ENCODE data around the gene CFAP74.

- TF ChIP-seq CTCF (IDR thresholded peaks at IDR 0.05), result no peak
- no peak for TF ChIP-seq POLR2A (IDR thresholded peaks at IDR 0.05; ENCODE audit: low read length)
- no peak for TF ChIP-seq ZC3H11A (IDR thresholded peaks at IDR 0.05)
- no peak for TF ChIP-seq RAD21 (conservative IDR thresholded peaks at IDR 0.05 in 1 of 2, IDR thresholded peaks at IDR 0.05 in 1 of 2)
- TF ChIP-seq CEBPB (IDR thresholded peaks at IDR 0.05), result no peak
Measured at GRCh38 chr1:1956101-1956500, 47.5 kb downstream of the CFAP74 start.
